ENCODE measurements around the gene ETV4.

DNA sequence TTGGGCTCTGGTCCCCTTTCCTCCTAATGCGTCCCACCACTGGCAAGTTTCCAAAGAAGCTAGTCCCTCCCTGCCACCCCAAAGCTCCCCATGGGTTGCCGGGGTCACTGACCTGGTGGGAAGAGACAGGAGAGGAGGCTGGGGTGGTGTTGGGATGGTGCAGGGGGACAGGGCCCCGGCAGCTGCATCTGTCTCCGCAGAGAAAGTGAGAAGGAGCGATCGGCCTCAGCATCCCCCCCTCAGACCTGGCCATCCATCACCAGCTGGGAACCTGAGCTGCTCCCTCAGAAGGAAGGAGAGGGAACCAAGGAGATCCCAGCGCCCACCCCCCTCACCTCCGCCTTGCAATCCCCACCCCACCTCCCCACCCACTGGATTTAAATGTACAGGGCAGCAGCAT, 3.3 kb downstream of the ETV4 start:
- TF ChIP-seq, protein P1, sequence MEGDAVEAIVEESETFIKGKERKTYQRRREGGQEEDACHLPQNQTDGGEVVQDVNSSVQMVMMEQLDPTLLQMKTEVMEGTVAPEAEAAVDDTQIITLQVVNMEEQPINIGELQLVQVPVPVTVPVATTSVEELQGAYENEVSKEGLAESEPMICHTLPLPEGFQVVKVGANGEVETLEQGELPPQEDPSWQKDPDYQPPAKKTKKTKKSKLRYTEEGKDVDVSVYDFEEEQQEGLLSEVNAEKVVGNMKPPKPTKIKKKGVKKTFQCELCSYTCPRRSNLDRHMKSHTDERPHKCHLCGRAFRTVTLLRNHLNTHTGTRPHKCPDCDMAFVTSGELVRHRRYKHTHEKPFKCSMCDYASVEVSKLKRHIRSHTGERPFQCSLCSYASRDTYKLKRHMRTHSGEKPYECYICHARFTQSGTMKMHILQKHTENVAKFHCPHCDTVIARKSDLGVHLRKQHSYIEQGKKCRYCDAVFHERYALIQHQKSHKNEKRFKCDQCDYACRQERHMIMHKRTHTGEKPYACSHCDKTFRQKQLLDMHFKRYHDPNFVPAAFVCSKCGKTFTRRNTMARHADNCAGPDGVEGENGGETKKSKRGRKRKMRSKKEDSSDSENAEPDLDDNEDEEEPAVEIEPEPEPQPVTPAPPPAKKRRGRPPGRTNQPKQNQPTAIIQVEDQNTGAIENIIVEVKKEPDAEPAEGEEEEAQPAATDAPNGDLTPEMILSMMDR (conservative IDR thresholded peaks at IDR 0.05 in 1 of 2, IDR thresholded peaks at IDR 0.05 in 1 of 2; ENCODE audit: low read depth in 1 of 2, low read length in 2 of 2) = no peak
- TF ChIP-seq EZH2 (IDR thresholded peaks at IDR 0.05; ENCODE audit: low read length, missing control alignments) = no peak

Measured in fibroblast of lung (primary cell).